HepG2 (cell line): ENCODE results near the gene DGKD. TPM values are rescaled to one million over a fixed set of nuclear protein-coding genes. Genes with fewer than 3 reads are reported as not detected.

Experiments used
- BCL6 ChIP-seq: IDR thresholded peaks from 2 replicates; pipeline ENCODE4 v1.6.1; 2016; ENCODE audit warnings: missing genetic modification reagents, missing compliant biosample characterization
- FOXA3 ChIP-seq: IDR thresholded peaks from 2 replicates; pipeline ENCODE4 v1.6.1; 2016; ENCODE audit warnings: missing genetic modification reagents, missing compliant biosample characterization
- JDP2 ChIP-seq: sonication (generic); formaldehyde crosslinking; IDR thresholded peaks from 2 replicates; pipeline ENCODE4 v1.8.1; 2022; ENCODE audit warnings: missing genetic modification reagents, borderline replicate concordance
- KDM6A ChIP-seq: IDR thresholded peaks from 2 replicates; pipeline ENCODE4 v1.6.1; 2016; ENCODE audit warnings: low read depth
- MYNN ChIP-seq: sonication (generic); formaldehyde crosslinking; IDR thresholded peaks from 2 replicates; pipeline ENCODE4 v1.4.0; 2020; ENCODE audit warnings: mild to moderate bottlenecking, low read depth, missing genetic modification reagents
- PCBP2 ChIP-seq: fragments of 200-400 bp; formaldehyde crosslinking; optimal IDR thresholded peaks from 2 replicates; pipeline ENCODE3; 2018; ENCODE audit warnings: low read length, low read depth; ENCODE audit not compliant: poor library complexity, severe bottlenecking
- SP5 ChIP-seq: IDR thresholded peaks from 2 replicates; pipeline ENCODE4 v1.6.1; 2016; ENCODE audit warnings: low read depth, borderline replicate concordance
- TFAP4 ChIP-seq: sonication (generic); IDR thresholded peaks from 2 replicates; pipeline ENCODE4 v1.6.1; 2016; ENCODE audit warnings: low read depth, borderline replicate concordance
- ZBTB8A ChIP-seq: sonication (generic); formaldehyde crosslinking; IDR thresholded peaks from 2 replicates; pipeline ENCODE4 v1.4.0; 2020; ENCODE audit warnings: mild to moderate bottlenecking, low read depth, missing genetic modification reagents, borderline replicate concordance
- ZFP41 ChIP-seq: sonication (generic); formaldehyde crosslinking; IDR thresholded peaks from 2 replicates; pipeline ENCODE4 v1.4.0; 2020; ENCODE audit warnings: mild to moderate bottlenecking, missing genetic modification reagents, borderline replicate concordance
- ZNF225 ChIP-seq: sonication (generic); formaldehyde crosslinking; IDR thresholded peaks from 2 replicates; pipeline ENCODE4 v1.4.0; 2020; ENCODE audit warnings: mild to moderate bottlenecking, missing genetic modification reagents
- ZNF33A ChIP-seq: sonication (generic); formaldehyde crosslinking; IDR thresholded peaks from 2 replicates; pipeline ENCODE4 v1.5.1; 2020; ENCODE audit warnings: missing genetic modification reagents, mild to moderate bottlenecking, moderate library complexity, borderline replicate concordance
- ZNF350 ChIP-seq: sonication (generic); formaldehyde crosslinking; IDR thresholded peaks from 2 replicates; pipeline ENCODE4 v1.4.0; 2020; ENCODE audit warnings: mild to moderate bottlenecking, low read depth, missing genetic modification reagents, borderline replicate concordance
- ZNF629 ChIP-seq: sonication (generic); formaldehyde crosslinking; conservative IDR thresholded peaks from 2 replicates; pipeline ENCODE4 v1.5.0; 2020; ENCODE audit warnings: missing genetic modification reagents
- ZNF768 ChIP-seq: sonication (generic); formaldehyde crosslinking; IDR thresholded peaks from 2 replicates; pipeline ENCODE4 v1.4.0; 2020; ENCODE audit warnings: missing genetic modification reagents
- polyA plus RNA-seq, 8 experiments: library from polyadenylated mRNA; depleted of rRNA in 3 of 8; stranded (reverse) in 7 of 8; unstranded in 1 of 8; fragments of >200 nt; fragmentation: Illumina TruSeq in 4 of 8; extraction: Trizol in 4 of 8; gene quantifications; 2 replicates each; pipeline versions ENCODE4 v1.2.1 to v1.2.3, GENCODE V29; 2011 to 2016; ENCODE audit warnings: low read depth in 4 of 8, missing spikeins in 1 of 8, mixed read lengths in 1 of 8; ENCODE audit not compliant: insufficient read depth in 1 of 8
- total RNA-seq, 5 experiments: library from RNA; depleted of rRNA; stranded (reverse); fragments of >200 nt; fragmentation: Illumina TruSeq; extraction: Trizol; gene quantifications; 2 replicates each; pipeline ENCODE4 v1.2.3, GENCODE V29; 2016; ENCODE audit warnings: low read depth in 1 of 5

The DGKD gene
- total and polyA plus RNA-seq, 2 of the 13 experiments (the other 11 are each of a cell fraction or from before 2014, with no cell fraction given), result 24.5 to 33.2 TPM

- TF ChIP-seq MYNN, result no peak
- TF ChIP-seq PCBP2, result no peak
- TF ChIP-seq ZNF225 (CRISPR knock-in tag), result no peak
- no peak for TF ChIP-seq JDP2 (CRISPR knock-in tag)
- no peak for TF ChIP-seq FOXA3 (CRISPR knock-in tag)
- TF ChIP-seq ZNF33A (CRISPR knock-in tag), result no peak
- no peak for TF ChIP-seq KDM6A (CRISPR knock-in tag)
- TF ChIP-seq ZBTB8A (CRISPR knock-in tag), result no peak
- TF ChIP-seq ZNF350 (CRISPR knock-in tag), result no peak
- TF ChIP-seq TFAP4, result no peak
- no peak for TF ChIP-seq ZNF629 (CRISPR knock-in tag)
- TF ChIP-seq ZNF768, result no peak
- peak; percentile 66; the same call in 1 of the 2 replicates for TF ChIP-seq SP5 (CRISPR knock-in tag)
- no peak for TF ChIP-seq ZFP41 (CRISPR knock-in tag)
- TF ChIP-seq BCL6 (CRISPR knock-in tag), result no peak
- TF ChIP-seq, all 625 proteins: peak for 5
These were observed 126.4 kb downstream of the DGKD start (continued) for GRCh38 chr2:233480490-233481202.
